GM06990 (cell line): ENCODE data around the gene ZNF846.
"Not testable (repeated sequence)": the region's sequence is repeated elsewhere in the genome, so short reads cannot be mapped to it uniquely, and the experiment has no call there.

Experiments used
- DNase-seq: peaks from one replicate; pipeline ENCODE4 v3.0.0-alpha.2; 2011; ENCODE audit not compliant: insufficient read length; ENCODE audit errors: extremely low read depth
- H3K27me3 ChIP-seq: replicated peaks from 2 replicates; pipeline ENCODE4 v1.6.0; 2011; ENCODE audit warnings: low read length; ENCODE audit not compliant: control insufficient read depth, insufficient read depth
- H3K36me3 ChIP-seq: 2 replicates; pipeline ENCODE4 v1.5.1; 2011; ENCODE audit warnings: low read length; ENCODE audit not compliant: control insufficient read depth, insufficient read depth
- H3K4me3 ChIP-seq: replicated peaks from 2 replicates; pipeline ENCODE4 v1.5.1; 2011; ENCODE audit warnings: low read depth, mild to moderate bottlenecking, control low read depth, low read length
- CTCF ChIP-seq: IDR thresholded peaks from 2 replicates; pipeline ENCODE4 v1.5.1; 2011; ENCODE audit warnings: low read length, control low read depth, mild to moderate bottlenecking, inconsistent platforms; ENCODE audit not compliant: insufficient read depth, poor library complexity, severe bottlenecking

ZNF846 gene

GRCh38 chr19:9752701-9753443 is 15.7 kb downstream of the ZNF846 start:
- DNase-seq, result no peak
- no peaks in the 10 kb centered on the region for H3K36me3 ChIP-seq
- no peak for TF ChIP-seq CTCF

GRCh38 chr19:9751446-9751845 is 17.1 kb downstream of the ZNF846 start:
- H3K4me3 ChIP-seq, result no peak overlapping the region
- no peaks in the 10 kb centered on the region for H3K27me3 ChIP-seq
- no peak for DNase-seq
- H3K36me3 ChIP-seq, result no peaks in the 10 kb centered on the region
- no peak for TF ChIP-seq CTCF

More at GRCh38 chr19:9752701-9753443, 15.7 kb downstream of the ZNF846 start:
- no peaks in the 10 kb centered on the region for H3K27me3 ChIP-seq
- H3K4me3 ChIP-seq, result no peak overlapping the region

GRCh38 chr19:9741476-9742171 is 26.9 kb downstream of the ZNF846 start:
- TF ChIP-seq CTCF, result no peak
- DNase-seq, result no peak
- no peaks in the 10 kb centered on the region for H3K27me3 ChIP-seq
- no peaks in the 10 kb centered on the region for H3K36me3 ChIP-seq
- H3K4me3 ChIP-seq, result no peak overlapping the region

- no peaks in the 10 kb centered on the region for H3K36me3 ChIP-seq
- no peak for TF ChIP-seq CTCF
- no peak for DNase-seq
- H3K27me3 ChIP-seq, result no peaks in the 10 kb centered on the region
- no peak overlapping the region for H3K4me3 ChIP-seq
These were observed 32.6 kb downstream of the ZNF846 start for GRCh38 chr19:9735986-9736385.

- not testable (repeated sequence) for H3K4me3 ChIP-seq, H3K36me3 ChIP-seq, DNase-seq, H3K27me3 ChIP-seq
These were observed 38.5 kb downstream of the ZNF846 start for GRCh38 chr19:9730056-9730455.

- no peak for TF ChIP-seq CTCF
- no peak overlapping the region for H3K4me3 ChIP-seq
- H3K27me3 ChIP-seq, result no peaks in the 10 kb centered on the region
- H3K36me3 ChIP-seq, result no peaks in the 10 kb centered on the region
- no peak for DNase-seq
These were observed 39.4 kb downstream of the ZNF846 start for GRCh38 chr19:9729162-9729561.
